ENCODE measurements around the gene ZNF682. TPM values are rescaled to one million over a fixed set of nuclear protein-coding genes. Genes with fewer than 3 reads are reported as not detected.
A peak's percentile ranks its signal among the peaks of the same experiment; 100 is the strongest.

ZNF682 gene
- total and polyA plus RNA-seq, 4 donors = 1.3 to 5.2 (median 2.1) TPM

- Histone ChIP-seq H3K4me3 (ENCODE audit: low read depth in 1 of 3, low read length in 3 of 3) (peak overlapping the region; percentile 13 to 67 (median 32)), H3K36me3 (ENCODE audit: control insufficient read depth in 4 of 4, insufficient read depth in 3 of 4, low read depth in 1 of 4, low read length in 3 of 4) (no peaks in the 10 kb centered on the region), H3K4me1 (ENCODE audit: control insufficient read depth in 4 of 4, insufficient read depth in 4 of 4, low read length in 3 of 4) (no peaks in the 10 kb centered on the region), H3K27me3 (ENCODE audit: control insufficient read depth in 4 of 4, insufficient read depth in 4 of 4, low read length in 3 of 4) (peaks cover 0 to 4% (median 0%) of the 10 kb centered on the region in 4 donors), H3K9me3 (ENCODE audit: control insufficient read depth in 4 of 4, low read length in 3 of 4) (peaks cover 3 to 27% (median 8%) of the 10 kb centered on the region in 4 donors), H3K27ac (ENCODE audit: low read depth in 1 of 2, low read length in 2 of 2) (no peak overlapping the region), H3K9ac (ENCODE audit: low read depth in 1 of 2, low read length in 2 of 2) (no peak overlapping the region)
- 3% methylated on average over 19 of the region's 19 CpGs for WGBS
- no peak for TF ChIP-seq ZBTB33 (IDR thresholded peaks at IDR 0.05)
- DNase-seq (ENCODE audit: low spot score) = peak; percentile 37
Measured at GRCh38 chr19:20078581-20079031, 39.3 kb upstream of the ZNF682 start.

DNA sequence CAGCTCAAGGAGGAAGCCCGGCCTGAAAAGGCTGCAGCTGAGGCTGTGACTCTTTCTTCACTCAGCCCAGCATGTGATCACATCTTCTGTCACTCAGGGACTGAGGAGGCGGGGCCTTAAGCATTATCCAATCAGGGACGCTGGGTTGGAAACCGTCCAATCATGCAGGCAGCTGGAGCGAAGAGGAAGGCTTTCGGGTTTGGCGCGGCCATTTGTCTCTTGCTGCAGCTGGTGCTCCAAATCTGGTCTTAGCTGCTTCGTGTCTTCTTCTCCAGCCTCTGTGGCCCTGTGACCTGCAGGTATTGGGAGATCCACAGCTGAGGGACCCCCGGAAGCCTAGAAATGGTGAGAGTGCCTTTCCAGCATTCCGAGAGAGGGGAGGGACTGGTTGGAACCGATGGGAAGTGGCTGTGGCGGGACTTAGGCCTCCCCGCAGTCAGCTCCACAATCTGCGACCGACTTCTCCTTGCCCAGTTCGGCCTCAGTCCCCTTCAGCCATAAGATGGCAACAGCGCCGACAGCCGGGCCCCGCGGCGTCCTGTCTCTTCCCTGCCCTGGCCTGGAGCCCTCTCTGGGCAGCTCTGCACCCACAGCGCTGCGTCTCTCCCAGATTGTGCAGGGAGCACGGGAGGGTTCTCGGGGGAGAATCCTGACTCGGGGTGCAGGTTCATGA, 38.6 kb upstream of the ZNF682 start, which contains the start of gene ZNF90:
Gene ZNF90, plus strand, starts transcription at position 210 of the 673 bp plus-strand sequence. Its CDS starts 133 bp downstream, at position 343.
- peak; percentile 85 for DNase-seq (ENCODE audit: low spot score)
- no peak within 1 kb of the TSS for H3K27ac ChIP-seq (ENCODE audit: low read depth in 1 of 2, low read length in 2 of 2)
- no peaks in the 10 kb centered on the region for H3K36me3 ChIP-seq (ENCODE audit: control insufficient read depth in 4 of 4, insufficient read depth in 3 of 4, low read depth in 1 of 4, low read length in 3 of 4)
- H3K4me3 ChIP-seq (ENCODE audit: low read depth in 1 of 3, low read length in 3 of 3) = peak within 1 kb of the TSS; percentile 27 to 67 (median 32)
- WGBS = 5% methylated on average over 28 of the region's 28 CpGs
- H3K27me3 ChIP-seq (ENCODE audit: control insufficient read depth in 4 of 4, insufficient read depth in 4 of 4, low read length in 3 of 4) = no peaks in the 10 kb centered on the region
- peaks cover 3 to 27% (median 8%) of the 10 kb centered on the region in 4 donors for H3K9me3 ChIP-seq (ENCODE audit: control insufficient read depth in 4 of 4, low read length in 3 of 4)
- H3K9ac ChIP-seq (ENCODE audit: low read depth in 1 of 2, low read length in 2 of 2) = no peak within 1 kb of the TSS
- H3K4me1 ChIP-seq (ENCODE audit: control insufficient read depth in 4 of 4, insufficient read depth in 4 of 4, low read length in 3 of 4) = no peaks in the 10 kb centered on the region
- TF ChIP-seq HNF4A (conservative IDR thresholded peaks at IDR 0.05) (no peak), SP1 (IDR thresholded peaks at IDR 0.05) (peak; percentile 43), YY1 (IDR thresholded peaks at IDR 0.05) (peak; percentile 48), FOXA1 (IDR thresholded peaks at IDR 0.05) (no peak), TAF1 (conservative IDR thresholded peaks at IDR 0.05) (no peak), FOXA2 (IDR thresholded peaks at IDR 0.05) (no peak), ZBTB33 (IDR thresholded peaks at IDR 0.05) (no peak), CTCF (IDR thresholded peaks at IDR 0.05; ENCODE audit: low read depth, low read length, missing input control) (no peak), RAD21 (IDR thresholded peaks at IDR 0.05) (peak in 1 of 2 donors; percentile 7), REST (IDR thresholded peaks at IDR 0.05) (no peak), EGR1 (IDR thresholded peaks at IDR 0.05; ENCODE audit: low read depth in 2 of 2) (no peak), ATF3 (IDR thresholded peaks at IDR 0.05) (no peak)
- TF ChIP-seq, protein P1, sequence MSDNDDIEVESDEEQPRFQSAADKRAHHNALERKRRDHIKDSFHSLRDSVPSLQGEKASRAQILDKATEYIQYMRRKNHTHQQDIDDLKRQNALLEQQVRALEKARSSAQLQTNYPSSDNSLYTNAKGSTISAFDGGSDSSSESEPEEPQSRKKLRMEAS (IDR thresholded peaks at IDR 0.05) = no peak

Data from liver (tissue), 9 donors.